H1 (cell line): Measurements from ENCODE around the gene CCDC9B. TPM values are rescaled to one million over a fixed set of nuclear protein-coding genes. Genes with fewer than 3 reads are reported as not detected.

Source experiments
- CBX8 ChIP-seq: fragments of 300-800, 300-1000 bp; sonication (generic); IDR thresholded peaks from 2 replicates; pipeline ENCODE4 v1.7.1; 2016; ENCODE audit warnings: low read depth, low read length, borderline replicate concordance
- CHD1 ChIP-seq: IDR thresholded peaks from 2 replicates; pipeline ENCODE4 v1.6.1; 2012; ENCODE audit warnings: low read depth, low read length, improper control_type of control experiment
- CREB1 ChIP-seq: IDR thresholded peaks from 2 replicates; pipeline ENCODE4 v1.6.1; 2012; ENCODE audit warnings: inconsistent platforms
- TEAD4 ChIP-seq: IDR thresholded peaks from 2 replicates; pipeline ENCODE4 v1.6.1; 2012; ENCODE audit warnings: low read depth, low read length, inconsistent platforms, mixed read lengths
- polyA plus RNA-seq, 7 experiments: library from polyadenylated mRNA; depleted of rRNA in 3 of 7; stranded (reverse) in 5 of 7; unstranded in 2 of 7; fragments of >200 nt in 5 of 7; fragments of 200-250 nt in 2 of 7; gene quantifications; 1 replicate in 5 of 7; 2 replicates in 1 of 7; 4 replicates in 1 of 7; pipeline versions ENCODE4 v1.2.1 to v1.2.3, GENCODE V29; 2011 to 2013; ENCODE audit warnings: missing spikeins in 2 of 7, mixed read lengths in 2 of 7
- total RNA-seq: library from RNA; stranded (reverse); fragmentation: NEBNext Ultra II Directional; extraction: Animal tissue kit (Norgen Biotek cat#: 25700); gene quantifications from 2 replicates; pipeline ENCODE4 v1.2.1, GENCODE V29; 2021

The CCDC9B gene
- total and polyA plus RNA-seq, 2 of the 8 experiments (the other 6 are each of a cell fraction or from before 2014, with no cell fraction given) = 0.45 to 0.78 TPM

GRCh38 chr15:40345867-40346578, 5.3 kb upstream of the CCDC9B start (continued):
- TF ChIP-seq CBX8 (no peak), CHD1 (no peak), TEAD4 (no peak), CREB1 (no peak)
